GM12872 (cell line): Measurements from ENCODE around the gene CCNK.

Experiments used
- CTCF ChIP-seq: IDR thresholded peaks from 3 replicates; pipeline ENCODE4 v1.5.1; 2011; ENCODE audit warnings: low read depth, mild to moderate bottlenecking, low read length, moderate library complexity; ENCODE audit not compliant: insufficient read depth

CCNK gene

GRCh38 chr14:99554184-99554583 is 73.0 kb downstream of the CCNK start:
- TF ChIP-seq CTCF = no peak

GRCh38 chr14:99554757-99555531 is 73.7 kb downstream of the CCNK start:
- no peak for TF ChIP-seq CTCF

GRCh38 chr14:99556134-99556791 is 75.1 kb downstream of the CCNK start:
- no peak for TF ChIP-seq CTCF

- no peak for TF ChIP-seq CTCF
Observed at GRCh38 chr14:99559286-99559990, 78.2 kb downstream of the CCNK start.

- no peak for TF ChIP-seq CTCF
Observed at GRCh38 chr14:99560403-99560802, 79.2 kb downstream of the CCNK start.

GRCh38 chr14:99560922-99561683 is 79.9 kb downstream of the CCNK start:
- no peak for TF ChIP-seq CTCF

- no peak for TF ChIP-seq CTCF
Observed at GRCh38 chr14:99561864-99562263, 80.7 kb downstream of the CCNK start.
